ENCODE data around the gene CSMD2.

The CSMD2 gene

DNA sequence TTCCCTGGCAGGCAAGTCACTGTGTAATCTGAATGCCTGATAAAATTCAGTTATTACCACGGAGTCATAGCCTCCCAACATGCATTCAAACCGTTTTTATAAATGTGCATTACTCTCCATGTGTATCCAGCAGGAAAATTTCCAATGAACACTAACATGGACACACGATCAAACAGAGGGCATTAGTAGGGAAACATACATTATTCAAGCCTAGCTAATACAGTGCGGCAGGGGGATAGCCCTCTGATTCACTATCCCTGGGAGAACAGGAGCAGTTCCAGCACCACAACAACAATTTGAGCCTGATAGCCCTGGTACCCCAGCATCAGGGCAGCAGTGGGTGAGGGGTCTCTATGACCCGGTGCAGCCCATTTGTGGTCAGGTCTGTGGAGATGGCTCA is 337.0 kb downstream of the CSMD2 start:
- H3K9me3 ChIP-seq = no peaks in the 10 kb centered on the region
- H3K27me3 ChIP-seq = no peaks in the 10 kb centered on the region
- TF ChIP-seq, protein P1, sequence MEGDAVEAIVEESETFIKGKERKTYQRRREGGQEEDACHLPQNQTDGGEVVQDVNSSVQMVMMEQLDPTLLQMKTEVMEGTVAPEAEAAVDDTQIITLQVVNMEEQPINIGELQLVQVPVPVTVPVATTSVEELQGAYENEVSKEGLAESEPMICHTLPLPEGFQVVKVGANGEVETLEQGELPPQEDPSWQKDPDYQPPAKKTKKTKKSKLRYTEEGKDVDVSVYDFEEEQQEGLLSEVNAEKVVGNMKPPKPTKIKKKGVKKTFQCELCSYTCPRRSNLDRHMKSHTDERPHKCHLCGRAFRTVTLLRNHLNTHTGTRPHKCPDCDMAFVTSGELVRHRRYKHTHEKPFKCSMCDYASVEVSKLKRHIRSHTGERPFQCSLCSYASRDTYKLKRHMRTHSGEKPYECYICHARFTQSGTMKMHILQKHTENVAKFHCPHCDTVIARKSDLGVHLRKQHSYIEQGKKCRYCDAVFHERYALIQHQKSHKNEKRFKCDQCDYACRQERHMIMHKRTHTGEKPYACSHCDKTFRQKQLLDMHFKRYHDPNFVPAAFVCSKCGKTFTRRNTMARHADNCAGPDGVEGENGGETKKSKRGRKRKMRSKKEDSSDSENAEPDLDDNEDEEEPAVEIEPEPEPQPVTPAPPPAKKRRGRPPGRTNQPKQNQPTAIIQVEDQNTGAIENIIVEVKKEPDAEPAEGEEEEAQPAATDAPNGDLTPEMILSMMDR (IDR thresholded peaks at IDR 0.05) = no peak
- no peaks in the 10 kb centered on the region for H3K4me1 ChIP-seq (ENCODE audit: control insufficient read depth in 1 of 2, insufficient read depth in 1 of 2, low read depth in 1 of 2, low read length in 1 of 2)
- no peak overlapping the region for H3K27ac ChIP-seq
- no peak overlapping the region for H3K4me3 ChIP-seq (ENCODE audit: low read depth in 1 of 2, low read length in 1 of 2)
- H3K36me3 ChIP-seq = no peaks in the 10 kb centered on the region

DNA sequence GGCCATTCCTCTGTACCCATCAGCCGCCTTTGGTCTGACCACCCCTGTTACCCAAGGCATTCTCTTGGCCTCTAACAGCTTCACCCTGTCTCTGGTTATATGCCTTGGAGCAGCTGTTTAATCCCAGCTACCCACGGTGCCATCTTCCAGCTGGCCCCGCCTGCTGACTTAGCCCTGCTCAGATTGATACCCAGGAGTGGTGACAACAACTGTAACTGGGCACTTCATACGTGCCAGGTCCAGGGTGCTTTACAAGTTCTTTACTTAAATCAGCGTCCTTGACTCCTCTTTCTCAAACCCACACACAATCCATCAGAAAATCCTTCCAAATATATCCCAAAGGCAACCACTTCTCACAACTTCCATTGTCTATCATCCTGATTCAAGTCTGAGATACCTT is 338.3 kb downstream of the CSMD2 start:
- no peaks in the 10 kb centered on the region for H3K9me3 ChIP-seq
- H3K36me3 ChIP-seq = no peaks in the 10 kb centered on the region
- no peaks in the 10 kb centered on the region for H3K4me1 ChIP-seq (ENCODE audit: control insufficient read depth in 1 of 2, insufficient read depth in 1 of 2, low read depth in 1 of 2, low read length in 1 of 2)
- no peak overlapping the region for H3K4me3 ChIP-seq (ENCODE audit: low read depth in 1 of 2, low read length in 1 of 2)
- TF ChIP-seq, protein P1 (IDR thresholded peaks at IDR 0.05) = no peak
- H3K27ac ChIP-seq = no peak overlapping the region
- H3K27me3 ChIP-seq = no peaks in the 10 kb centered on the region

DNA sequence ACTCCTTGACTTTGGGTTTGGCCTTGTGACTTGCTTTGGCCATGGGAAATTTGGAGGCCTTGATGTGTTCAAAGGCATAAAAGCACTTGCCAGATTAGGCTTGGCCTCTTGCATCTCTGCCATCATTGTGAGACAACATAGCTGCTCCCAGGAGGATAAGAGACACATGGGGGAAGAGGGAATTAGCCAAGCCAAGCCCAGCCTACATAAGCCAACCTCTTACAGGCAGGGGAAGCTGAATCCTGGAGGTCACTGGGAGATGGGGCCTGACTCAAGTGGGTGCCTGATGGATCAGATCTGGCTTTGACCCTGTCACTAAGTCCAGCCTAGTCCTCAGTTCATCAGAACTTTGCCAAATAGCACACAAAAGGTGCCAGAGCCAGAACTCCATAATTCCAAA is 338.7 kb downstream of the CSMD2 start:
- H3K4me1 ChIP-seq (ENCODE audit: control insufficient read depth in 1 of 2, insufficient read depth in 1 of 2, low read depth in 1 of 2, low read length in 1 of 2) = no peaks in the 10 kb centered on the region
- no peaks in the 10 kb centered on the region for H3K9me3 ChIP-seq
- H3K27ac ChIP-seq = no peak overlapping the region
- no peaks in the 10 kb centered on the region for H3K27me3 ChIP-seq
- TF ChIP-seq, protein P1 (IDR thresholded peaks at IDR 0.05) = no peak
- no peaks in the 10 kb centered on the region for H3K36me3 ChIP-seq
- no peak overlapping the region for H3K4me3 ChIP-seq (ENCODE audit: low read depth in 1 of 2, low read length in 1 of 2)

DNA sequence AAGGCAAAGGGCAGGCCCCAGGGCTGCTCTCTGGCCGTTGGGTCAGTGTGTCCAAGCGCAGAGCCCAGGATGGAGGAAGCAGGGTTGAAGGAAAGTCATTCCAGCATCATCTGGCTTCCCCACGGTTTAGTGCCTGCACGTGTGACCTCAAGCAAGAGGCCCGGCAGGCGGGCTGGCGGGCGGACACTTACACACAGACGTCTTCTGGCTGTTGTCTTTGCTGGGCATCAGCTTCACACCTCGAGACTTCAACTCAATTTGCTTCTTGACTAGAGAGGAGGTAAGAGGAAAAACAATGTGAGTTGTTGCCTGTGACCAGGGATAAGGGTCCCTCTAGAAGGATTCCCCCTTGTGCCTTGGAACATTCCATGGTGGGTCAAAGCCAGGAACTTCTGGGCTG is 339.5 kb downstream of the CSMD2 start:
- H3K27ac ChIP-seq = no peak overlapping the region

DNA sequence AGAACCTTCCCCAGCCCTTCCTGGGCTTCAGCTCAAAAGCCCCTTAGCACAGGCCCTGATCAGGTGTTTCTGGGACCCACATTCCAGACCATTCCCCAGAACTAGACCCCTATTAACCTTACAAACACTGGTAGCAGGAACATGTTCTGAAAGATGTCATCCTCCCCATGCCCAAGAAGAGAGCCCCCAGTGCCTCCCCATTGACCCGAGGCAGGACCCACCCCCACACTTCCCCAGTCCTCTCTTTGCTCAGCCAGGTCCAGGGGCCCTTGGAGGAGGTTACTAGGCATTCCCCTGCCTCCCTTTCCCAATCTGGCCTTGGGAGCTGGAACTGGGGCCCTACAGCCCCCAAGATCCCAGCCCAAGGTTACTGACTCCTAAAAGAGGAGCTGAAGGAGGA is 340.1 kb downstream of the CSMD2 start:
- no peaks in the 10 kb centered on the region for H3K36me3 ChIP-seq
- H3K4me1 ChIP-seq (ENCODE audit: control insufficient read depth in 1 of 2, insufficient read depth in 1 of 2, low read depth in 1 of 2, low read length in 1 of 2) = no peaks in the 10 kb centered on the region
- no peak overlapping the region for H3K27ac ChIP-seq
- no peaks in the 10 kb centered on the region for H3K9me3 ChIP-seq
- no peak overlapping the region for H3K4me3 ChIP-seq (ENCODE audit: low read depth in 1 of 2, low read length in 1 of 2)
- H3K27me3 ChIP-seq = no peaks in the 10 kb centered on the region
- TF ChIP-seq, protein P1 (IDR thresholded peaks at IDR 0.05) = no peak

More for the DNA sequence above, 339.5 kb downstream of the CSMD2 start:
- TF ChIP-seq, protein P1 (IDR thresholded peaks at IDR 0.05) = no peak
- Histone ChIP-seq H3K9me3 (no peaks in the 10 kb centered on the region), H3K27me3 (no peaks in the 10 kb centered on the region), H3K4me3 (ENCODE audit: low read depth in 1 of 2, low read length in 1 of 2) (no peak overlapping the region), H3K4me1 (ENCODE audit: control insufficient read depth in 1 of 2, insufficient read depth in 1 of 2, low read depth in 1 of 2, low read length in 1 of 2) (no peaks in the 10 kb centered on the region), H3K36me3 (no peaks in the 10 kb centered on the region)

DNA sequence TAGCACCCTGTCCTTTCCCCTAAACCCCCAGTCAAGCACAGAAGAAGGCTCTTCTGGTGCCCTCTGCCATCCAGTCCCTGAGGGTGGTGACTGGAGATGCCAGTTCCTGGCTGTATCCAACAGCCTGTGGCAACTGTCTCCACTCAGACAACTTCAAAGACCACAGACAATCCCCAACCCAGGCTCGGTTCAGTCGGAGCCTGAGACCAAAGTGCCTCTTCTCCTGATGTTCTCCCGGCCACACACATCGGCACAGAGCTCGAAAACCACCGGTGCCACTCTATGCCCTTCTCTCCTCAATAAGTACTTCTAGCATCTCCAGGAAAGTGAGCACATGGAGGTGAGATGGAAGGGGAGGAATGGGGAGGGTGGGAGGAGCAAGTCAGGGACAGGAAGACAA is 340.7 kb downstream of the CSMD2 start:
- H3K4me3 ChIP-seq (ENCODE audit: low read depth in 1 of 2, low read length in 1 of 2) = no peak overlapping the region
- no peak overlapping the region for H3K27ac ChIP-seq
- TF ChIP-seq, protein P1 (IDR thresholded peaks at IDR 0.05) = no peak
- H3K9me3 ChIP-seq = no peaks in the 10 kb centered on the region
- H3K4me1 ChIP-seq (ENCODE audit: control insufficient read depth in 1 of 2, insufficient read depth in 1 of 2, low read depth in 1 of 2, low read length in 1 of 2) = no peaks in the 10 kb centered on the region
- no peaks in the 10 kb centered on the region for H3K27me3 ChIP-seq
- H3K36me3 ChIP-seq = no peaks in the 10 kb centered on the region

All from neutrophil (primary cell).